A549 (cell line): ENCODE measurements around the gene VIL1. TPM values are rescaled to one million over a fixed set of nuclear protein-coding genes. Genes with fewer than 3 reads are reported as not detected.

Experiments
- ATAC-seq, 2 experiments: fragments of 200-7000 bp in 1 of 2; fragments of >200 bp in 1 of 2; cut with Nextera tagmentation in 1 of 2; cut with Tn5 transposase in 1 of 2; 3 replicates each; pipeline versions ENCODE4 v1.8.0 to v1.9.1; 2018 to 2020; ENCODE audit warnings: mild to moderate bottlenecking in 1 of 2, moderate library complexity in 1 of 2
- CTCF ChIA-PET: fragments of 300-600 bp; sonication (Branson Sonifier 250); formaldehyde crosslinking; extraction: SDS; loops from one replicate; lab custom pipeline; 2021; ENCODE audit warnings: antibody characterized with exemption, inconsistent platforms; lab: Yijun Ruan, JAX
- POLR2A ChIA-PET: fragments of 350-600 bp; formaldehyde crosslinking; extraction: SDS; loops from one replicate; lab custom pipeline; 2021; ENCODE audit warnings: antibody characterized with exemption, inconsistent platforms; lab: Yijun Ruan, JAX
- DNase-seq, 2 experiments: peaks; one replicate each; pipeline versions ENCODE4 v3.0.0 to v3.0.0-alpha.2; 2011 to 2016; ENCODE audit warnings: low read depth in 1 of 2, low spot score in 1 of 2
- FAIRE-seq: peaks from 2 replicates; lab custom pipeline; 2011; peaks lifted over from hg19 to GRCh38; lab: Jason Lieb, UNC
- H3K27ac ChIP-seq, 2 experiments: fragments of >200 bp; sonication (Bioruptor Twin); formaldehyde crosslinking; 3 replicates each; pipeline ENCODE4 v1.5.1; 2016 to 2017
- H3K4me1 ChIP-seq: fragments of >200 bp; sonication (Bioruptor Twin); formaldehyde crosslinking; 3 replicates; pipeline ENCODE4 v1.6.1; 2016
- H3K4me2 ChIP-seq: fragments of >200 bp; sonication (Bioruptor Twin); formaldehyde crosslinking; 3 replicates; pipeline ENCODE4 v1.6.1; 2016
- H3K4me3 ChIP-seq: fragments of >200 bp; sonication (Bioruptor Twin); formaldehyde crosslinking; 3 replicates; pipeline ENCODE4 v1.5.1; 2016
- H3K9me3 ChIP-seq: fragments of >200 bp; sonication (Bioruptor Twin); formaldehyde crosslinking; 3 replicates; pipeline ENCODE4 v1.6.1; 2016
- CBX2 ChIP-seq: fragments of 200-600 bp; sonication (generic); IDR thresholded peaks from 2 replicates; pipeline ENCODE4 v1.6.1; 2016; ENCODE audit warnings: low read depth, mild to moderate bottlenecking, borderline replicate concordance
- CHD4 ChIP-seq: fragments of 200-600 bp; sonication (generic); IDR thresholded peaks from 2 replicates; pipeline ENCODE4 v1.6.1; 2016; ENCODE audit warnings: antibody characterized with exemption, mild to moderate bottlenecking, borderline replicate concordance
- E2F6 ChIP-seq: IDR thresholded peaks from 2 replicates; pipeline ENCODE4 v1.6.1; 2012; ENCODE audit warnings: low read depth, borderline replicate concordance
- EHF ChIP-seq: fragments of 250-450 bp; sonication (Bioruptor Pico); IDR thresholded peaks from 2 replicates; pipeline ENCODE4 v1.5.0; 2020; ENCODE audit warnings: mild to moderate bottlenecking
- EHMT2 ChIP-seq: fragments of 200-600 bp; sonication (generic); IDR thresholded peaks from 2 replicates; pipeline ENCODE4 v1.6.1; 2016; ENCODE audit warnings: antibody characterized with exemption, low read depth, mild to moderate bottlenecking, moderate library complexity
- EP300 ChIP-seq, 2 experiments: fragments of >200 bp; sonication (Bioruptor Twin); formaldehyde crosslinking; IDR thresholded peaks; 2 replicates in 1 of 2; 3 replicates in 1 of 2; pipeline ENCODE4 v1.6.1; 2016 to 2017
- HES2 ChIP-seq: fragments of >200 bp; sonication (Bioruptor Twin); formaldehyde crosslinking; IDR thresholded peaks from 2 replicates; pipeline ENCODE4 v1.6.1; 2016
- HEYL ChIP-seq: fragments of 250-450 bp; sonication (Bioruptor Pico); IDR thresholded peaks from 2 replicates; pipeline ENCODE4 v1.8.0; 2021; ENCODE audit warnings: mild to moderate bottlenecking, moderate library complexity
- HMGXB4 ChIP-seq: fragments of 250-450 bp; sonication (Bioruptor Pico); IDR thresholded peaks from 2 replicates; pipeline ENCODE4 v1.5.0; 2021; ENCODE audit warnings: mild to moderate bottlenecking, moderate library complexity, borderline replicate concordance
- HOXA7 ChIP-seq: fragments of 250-450 bp; sonication (Bioruptor Pico); IDR thresholded peaks from 2 replicates; pipeline ENCODE4 v1.5.0; 2020; ENCODE audit warnings: mild to moderate bottlenecking, moderate library complexity
- HOXB13 ChIP-seq: fragments of 250-450 bp; sonication (Bioruptor Pico); IDR thresholded peaks from 2 replicates; pipeline ENCODE4 v1.5.0; 2020; ENCODE audit warnings: low read depth, mild to moderate bottlenecking, moderate library complexity
- KDM5A ChIP-seq: fragments of 200-600 bp; sonication (generic); IDR thresholded peaks from 2 replicates; pipeline ENCODE4 v1.6.1; 2016; ENCODE audit warnings: antibody characterized with exemption, mild to moderate bottlenecking
- MAFK ChIP-seq: fragments of 450-650 bp; IDR thresholded peaks from 2 replicates; pipeline ENCODE4 v1.6.1; 2014; ENCODE audit not compliant: partially characterized antibody
- NFE2L2 ChIP-seq: fragments of 150-350 bp; conservative IDR thresholded peaks from 2 replicates; pipeline ENCODE4 v1.6.1; 2014; ENCODE audit warnings: low read length
- NR3C1 ChIP-seq: fragments of >200 bp; sonication (Bioruptor Twin); formaldehyde crosslinking; IDR thresholded peaks from 3 replicates; pipeline ENCODE4 v1.6.1; 2017
- PHF8 ChIP-seq: fragments of 200-600 bp; sonication (generic); IDR thresholded peaks from 2 replicates; pipeline ENCODE4 v1.6.1; 2016; ENCODE audit warnings: low read depth, mild to moderate bottlenecking, antibody characterized with exemption, moderate library complexity, borderline replicate concordance
- POLR2AphosphoS2 ChIP-seq: conservative IDR thresholded peaks from 2 replicates; pipeline ENCODE4 v1.6.1; 2012; ENCODE audit warnings: low read length, improper control_type of control experiment, inconsistent platforms
- RARB ChIP-seq: fragments of 250-450 bp; sonication (Bioruptor Pico); IDR thresholded peaks from 2 replicates; pipeline ENCODE4 v1.8.0; 2021; ENCODE audit warnings: mild to moderate bottlenecking, moderate library complexity
- SMC3 ChIP-seq: fragments of >200 bp; sonication (Bioruptor Twin); formaldehyde crosslinking; IDR thresholded peaks from 3 replicates; pipeline ENCODE4 v1.6.1; 2018; ENCODE audit warnings: inconsistent platforms
- SREBF2 ChIP-seq: fragments of 450-650 bp; IDR thresholded peaks from 2 replicates; pipeline ENCODE4 v1.6.1; 2014; ENCODE audit warnings: mild to moderate bottlenecking, moderate library complexity
- ZC3H11A ChIP-seq: fragments of 450-650 bp; IDR thresholded peaks from 2 replicates; pipeline ENCODE4 v1.6.1; 2014; ENCODE audit warnings: antibody characterized with exemption, mild to moderate bottlenecking
- ZNF302 ChIP-seq: fragments of 250-450 bp; sonication (Bioruptor Pico); IDR thresholded peaks from 2 replicates; pipeline ENCODE4 v1.9.0; 2021; ENCODE audit warnings: inconsistent platforms, mild to moderate bottlenecking, moderate library complexity
- WGBS: methylation state at CpG from one replicate; pipeline ENCODE4 v1.1.6; 2017; ENCODE audit errors: missing lambda C conversion rate; 5-methylcytosine and 5-hydroxymethylcytosine counted together
- polyA plus RNA-seq, 4 experiments: library from polyadenylated mRNA; depleted of rRNA in 3 of 4; stranded (reverse); fragments of >200 nt; fragmentation: RNase III in 1 of 4; extraction: RNeasy Plus Mini Kit Qiagen cat#74134 plus additional on column Dnase treatment in 1 of 4; gene quantifications; 2 replicates in 3 of 4; 3 replicates in 1 of 4; pipeline ENCODE4 v1.2.3, GENCODE V29; 2011 to 2017

The VIL1 gene
- polyA plus RNA-seq, 2 of the 4 experiments (the other 2 are of a cell fraction), result 1.9 to 2.3 TPM

- no peak for ATAC-seq
- 82% methylated on average over 3 of the region's 5 CpGs for WGBS
- ChIA-PET POLR2A (no interaction called here), CTCF (interaction anchor here (1.4 kb wide), 1 partner anchor 29 kb away, joined by 3 read pairs; no protein-coding TSS in a partner anchor)
- Histone ChIP-seq H3K4me2 (no peak overlapping the region), H3K27ac (no peak overlapping the region), H3K4me3 (no peak overlapping the region), H3K4me1 (no peaks in the 10 kb centered on the region), H3K9me3 (no peaks in the 10 kb centered on the region)
- FAIRE-seq, result no peak
- no peak for DNase-seq
- TF ChIP-seq HOXA7 (CRISPR knock-in tag) (no peak), HMGXB4 (CRISPR knock-in tag) (no peak), SREBF2 (no peak)
These were observed 18.1 kb downstream of the VIL1 start for GRCh38 chr2:218436992-218437391.

- ChIA-PET CTCF (interaction anchor here (1.4 kb wide), 1 partner anchor 28 kb away, joined by 3 read pairs; no protein-coding TSS in a partner anchor), POLR2A (no interaction called here)
- Histone ChIP-seq H3K4me3 (no peak overlapping the region), H3K27ac (no peak overlapping the region), H3K4me2 (no peak overlapping the region), H3K4me1 (no peaks in the 10 kb centered on the region), H3K9me3 (no peaks in the 10 kb centered on the region)
- 79% methylated on average over 1 of the region's 1 CpG for WGBS
- DNase-seq (no peak), FAIRE-seq (no peak), ATAC-seq (no peak)
- TF ChIP-seq ZNF302 (CRISPR knock-in tag) (no peak), PHF8 (no peak), MAFK (no peak), CHD4 (no peak), EP300 (IDR thresholded peaks at IDR 0.05) (no peak), NFE2L2 (no peak), ZC3H11A (no peak), CBX2 (no peak), POLR2AphosphoS2 (no peak), NR3C1 (no peak), E2F6 (no peak), RARB (CRISPR knock-in tag) (no peak), HES2 (no peak), KDM5A (no peak)
These were observed 19.0 kb downstream of the VIL1 start for GRCh38 chr2:218437969-218438368.

- WGBS, result 98% methylated on average over 4 of the region's 4 CpGs
- no peaks in the 10 kb centered on the region for H3K9me3 ChIP-seq
- POLR2A ChIA-PET, result no interaction called here
- H3K4me1 ChIP-seq, result no peaks in the 10 kb centered on the region
- no peak overlapping the region for H3K27ac ChIP-seq
- TF ChIP-seq EHF (CRISPR knock-in tag), result no peak
- TF ChIP-seq HOXB13 (CRISPR knock-in tag), result no peak
- TF ChIP-seq SREBF2, result no peak
- TF ChIP-seq EHMT2, result no peak
- no peak for TF ChIP-seq SMC3
- no peak for TF ChIP-seq HEYL
- no peak for TF ChIP-seq NR3C1
- TF ChIP-seq ZC3H11A, result no peak
- FAIRE-seq (no peak), DNase-seq (no peak), ATAC-seq (no peak)
- CTCF ChIA-PET, result interaction anchor here (0.6 kb wide), 1 partner anchor 22 kb away, joined by 3 read pairs; no protein-coding TSS in a partner anchor
- H3K4me2 ChIP-seq, result no peak overlapping the region
- no peak overlapping the region for H3K4me3 ChIP-seq
These were observed 19.7 kb downstream of the VIL1 start for GRCh38 chr2:218438596-218438995.
